Mucosa of descending colon (tissue), 3 donors: ENCODE data around the gene ZNF423. TPM values are rescaled to one million over a fixed set of nuclear protein-coding genes. Genes with fewer than 3 reads are reported as not detected.

Experiments used
- ATAC-seq: fragments of 200-7000 bp; cut with Tn5 transposase; one replicate; pipeline ENCODE4 v1.9.1; 2020; ENCODE audit warnings: mild to moderate bottlenecking, moderate library complexity
- DNase-seq, 3 donors: peaks; one replicate each; pipeline ENCODE4 v3.0.0-alpha.2; 2020
- H3K36me3 ChIP-seq: fragments of 200-600 bp; one replicate; pipeline ENCODE4 v1.8.0; 2021; ENCODE audit warnings: low read depth, mild to moderate bottlenecking
- H3K4me1 ChIP-seq: fragments of 200-600 bp; one replicate; pipeline ENCODE4 v1.8.0; 2021; ENCODE audit warnings: low read depth, mild to moderate bottlenecking
- H3K4me3 ChIP-seq: fragments of 200-600 bp; one replicate; pipeline ENCODE4 v1.8.0; 2021; ENCODE audit warnings: mild to moderate bottlenecking
- H3K9me3 ChIP-seq: fragments of 200-600 bp; one replicate; pipeline ENCODE4 v1.8.0; 2021; ENCODE audit warnings: mild to moderate bottlenecking
- intact Hi-C, 2 donors: fragments of 100-400 bp; cut with DNase I in 1 of 2; cut with micrococcal nuclease in 1 of 2; formaldehyde crosslinking; loops; one replicate each; pipeline versions ENCODE4 v1.11.0 to v1.11.1; 2022; cut with DNase I, micrococcal nuclease
- total RNA-seq, 3 donors: library from RNA; stranded (reverse); fragmentation: NEBNext Ultra II Directional in 2 of 3; extraction: Animal tissue kit (Norgen Biotek cat#: 25700) in 2 of 3; gene quantifications; one replicate each; pipeline versions ENCODE4 v1.2.1 to v1.2.4, GENCODE V29; 2021 to 2023
- TF ChIP-seq, protein P1 (sequence below): fragments of 200-600 bp; IDR thresholded peaks from one replicate; pipeline ENCODE4 v1.8.0; 2022; ENCODE audit warnings: antibody characterized with exemption, mild to moderate bottlenecking
- donor health status: DM: no; HTN: no; CAD: no; lungs with moderate emphysema.
- donor health status: DM: no; HTN: no; CAD: no.
- donor health status: DM: no; HTN: yes; CAD: no.

ZNF423 gene
- total RNA-seq, 3 donors from 2014 or later, result 6.7 to 11.6 (median 11.0) TPM

DNA sequence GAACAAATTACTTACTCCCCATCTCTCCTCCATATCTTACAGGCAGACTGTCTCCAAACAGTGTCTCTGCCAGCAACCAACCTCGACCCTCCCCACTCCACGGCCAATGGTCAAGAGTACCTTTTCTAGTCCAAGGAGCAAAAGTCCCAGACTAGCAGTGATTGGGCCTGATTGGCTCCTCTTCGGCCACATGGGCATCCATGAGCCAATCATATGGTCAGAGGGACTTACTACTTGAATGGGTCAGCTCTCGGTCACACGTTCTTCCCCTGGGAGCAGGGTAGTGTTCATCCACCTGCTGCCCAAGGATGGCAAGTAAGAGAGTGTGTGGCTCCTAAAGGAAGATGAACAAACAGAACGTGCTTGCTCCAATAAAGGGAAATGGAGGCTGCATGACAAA lies 397.7 kb downstream of the ZNF423 start:
- intact Hi-C loops, result no loop called here
- TF ChIP-seq, protein P1, sequence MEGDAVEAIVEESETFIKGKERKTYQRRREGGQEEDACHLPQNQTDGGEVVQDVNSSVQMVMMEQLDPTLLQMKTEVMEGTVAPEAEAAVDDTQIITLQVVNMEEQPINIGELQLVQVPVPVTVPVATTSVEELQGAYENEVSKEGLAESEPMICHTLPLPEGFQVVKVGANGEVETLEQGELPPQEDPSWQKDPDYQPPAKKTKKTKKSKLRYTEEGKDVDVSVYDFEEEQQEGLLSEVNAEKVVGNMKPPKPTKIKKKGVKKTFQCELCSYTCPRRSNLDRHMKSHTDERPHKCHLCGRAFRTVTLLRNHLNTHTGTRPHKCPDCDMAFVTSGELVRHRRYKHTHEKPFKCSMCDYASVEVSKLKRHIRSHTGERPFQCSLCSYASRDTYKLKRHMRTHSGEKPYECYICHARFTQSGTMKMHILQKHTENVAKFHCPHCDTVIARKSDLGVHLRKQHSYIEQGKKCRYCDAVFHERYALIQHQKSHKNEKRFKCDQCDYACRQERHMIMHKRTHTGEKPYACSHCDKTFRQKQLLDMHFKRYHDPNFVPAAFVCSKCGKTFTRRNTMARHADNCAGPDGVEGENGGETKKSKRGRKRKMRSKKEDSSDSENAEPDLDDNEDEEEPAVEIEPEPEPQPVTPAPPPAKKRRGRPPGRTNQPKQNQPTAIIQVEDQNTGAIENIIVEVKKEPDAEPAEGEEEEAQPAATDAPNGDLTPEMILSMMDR, result no peak
- DNase-seq, result no peak
- ATAC-seq, result no peak
- Histone ChIP-seq H3K4me3 (no peak overlapping the region), H3K4me1 (no peaks in the 10 kb centered on the region), H3K36me3 (no peaks in the 10 kb centered on the region), H3K9me3 (no peaks in the 10 kb centered on the region)

DNA sequence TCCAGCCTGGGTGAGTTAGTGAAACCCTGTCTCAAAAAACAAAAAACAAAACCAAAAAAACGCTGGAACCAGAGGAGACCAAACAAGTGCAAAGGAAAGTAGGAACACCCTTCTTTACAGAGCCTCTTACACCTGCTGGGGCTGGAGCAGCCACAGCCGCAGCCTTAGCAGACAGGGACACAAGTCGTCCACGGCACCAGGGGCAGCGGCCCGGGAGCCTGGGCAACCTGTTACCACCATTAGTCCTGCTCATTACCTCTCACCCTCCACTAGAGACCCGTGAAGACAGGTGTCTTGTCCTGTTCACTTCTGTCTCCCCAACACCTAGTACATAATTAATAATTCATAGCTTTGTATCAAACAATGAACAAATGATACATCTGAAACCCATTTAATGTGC lies 398.7 kb downstream of the ZNF423 start:
- Histone ChIP-seq H3K4me1 (no peaks in the 10 kb centered on the region), H3K4me3 (no peak overlapping the region), H3K36me3 (no peaks in the 10 kb centered on the region), H3K9me3 (no peaks in the 10 kb centered on the region)
- DNase-seq, result no peak
- intact Hi-C loops, result no loop called here
- TF ChIP-seq, protein P1, result no peak
- no peak for ATAC-seq

DNA sequence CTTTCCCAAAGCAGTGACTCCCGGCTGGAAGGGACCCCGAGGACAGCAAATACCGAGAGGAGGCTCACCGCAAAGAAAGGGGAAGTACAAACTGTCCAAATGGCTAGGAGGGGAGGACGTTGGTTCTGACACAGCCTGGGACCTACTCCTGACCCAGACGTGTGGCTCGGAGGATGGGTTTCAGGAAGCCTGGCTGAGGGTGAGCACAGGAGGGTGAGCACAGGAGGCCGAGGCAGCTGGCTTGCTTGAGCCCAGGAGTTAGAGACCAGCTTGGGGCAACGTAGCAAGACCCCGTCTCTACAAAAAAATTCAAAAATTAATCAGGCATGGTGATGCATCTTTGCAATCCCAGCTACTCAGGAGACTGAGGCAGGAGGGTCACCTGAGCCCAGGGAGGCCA lies 399.1 kb downstream of the ZNF423 start:
- intact Hi-C loops, result no loop called here
- no peak overlapping the region for H3K4me3 ChIP-seq
- TF ChIP-seq, protein P1, result no peak
- ATAC-seq (no peak), DNase-seq (no peak)
- H3K9me3 ChIP-seq, result no peaks in the 10 kb centered on the region
- no peaks in the 10 kb centered on the region for H3K4me1 ChIP-seq
- no peaks in the 10 kb centered on the region for H3K36me3 ChIP-seq

DNA sequence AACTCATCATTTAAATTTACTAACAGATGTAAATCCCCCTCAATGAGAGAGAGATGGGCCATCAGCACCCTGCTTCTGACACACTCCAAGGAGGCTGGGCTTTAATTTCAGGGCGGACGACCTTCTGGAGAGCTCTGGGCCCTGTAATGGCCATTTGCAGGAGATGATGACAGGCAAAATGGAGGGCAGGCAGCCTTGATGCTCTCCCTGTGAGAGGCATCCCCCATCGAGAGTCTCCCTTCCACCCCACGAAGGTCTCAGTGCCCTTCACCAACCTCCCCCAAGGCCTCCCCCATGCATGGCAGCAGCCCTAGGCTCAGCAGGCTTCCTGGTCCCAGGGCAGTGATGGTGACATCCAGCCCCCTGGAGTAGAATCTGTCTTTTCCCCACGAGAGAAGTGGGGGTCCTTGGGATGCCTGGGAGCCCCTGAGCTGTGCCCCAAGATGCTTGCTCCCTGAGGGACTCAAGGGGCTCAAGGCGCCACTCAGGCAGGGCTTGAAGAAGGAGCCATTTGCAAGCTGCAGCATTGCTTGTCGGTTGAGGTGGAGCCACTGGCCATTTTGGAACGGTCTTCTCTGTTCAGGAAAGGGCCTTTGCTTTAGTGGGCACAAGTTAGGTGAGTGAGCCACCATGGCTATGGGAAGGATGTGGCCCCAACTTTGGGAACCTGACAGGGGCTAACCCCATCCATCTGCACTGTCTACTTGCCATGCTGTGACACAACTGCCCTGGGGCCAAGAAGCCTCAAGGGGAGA lies 399.7 kb downstream of the ZNF423 start:
- Histone ChIP-seq H3K4me1 (no peaks in the 10 kb centered on the region), H3K9me3 (no peaks in the 10 kb centered on the region), H3K36me3 (no peaks in the 10 kb centered on the region), H3K4me3 (no peak overlapping the region)
- intact Hi-C loops, result no loop called here
- TF ChIP-seq, protein P1, result no peak
- DNase-seq (no peak), ATAC-seq (no peak)

DNA sequence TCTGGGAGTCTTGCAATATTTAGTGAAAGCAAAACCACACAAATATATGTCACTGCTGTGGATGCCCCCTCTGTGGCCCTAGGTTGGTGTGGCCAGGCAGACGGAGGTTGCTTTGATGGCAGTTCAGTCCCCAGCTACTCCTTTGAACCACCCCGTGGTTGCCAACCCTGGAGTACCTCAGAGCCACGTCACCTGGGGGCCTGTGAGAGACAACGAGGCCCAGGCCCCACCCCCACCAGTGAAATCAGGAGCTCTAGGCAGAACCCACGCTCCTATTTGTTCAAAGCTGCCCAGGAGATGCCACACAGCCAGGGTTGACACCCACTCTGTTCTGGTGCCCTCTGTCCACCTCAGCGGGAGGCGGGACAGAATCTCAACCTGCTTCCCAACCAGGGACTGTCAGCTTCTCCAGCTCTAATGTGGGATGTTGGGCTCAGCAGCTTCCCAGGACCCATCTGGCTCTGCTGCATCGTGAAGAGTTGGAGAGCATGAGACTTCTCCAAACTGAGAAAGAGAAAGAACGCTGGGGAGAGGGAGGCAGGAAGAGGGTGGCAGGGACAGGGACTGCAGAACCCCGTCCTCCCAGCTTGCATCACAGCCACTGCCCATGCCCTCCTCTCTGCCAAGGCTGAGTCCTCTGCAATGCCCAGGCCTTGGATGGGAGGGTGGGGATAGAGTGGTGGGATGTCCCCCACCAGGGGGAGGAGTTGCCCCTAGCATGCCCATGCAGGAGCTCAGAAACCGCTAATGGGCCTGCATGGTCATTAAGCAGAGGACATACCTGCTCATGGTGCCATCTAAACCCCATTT lies 400.5 kb downstream of the ZNF423 start:
- no peaks in the 10 kb centered on the region for H3K36me3 ChIP-seq
- DNase-seq, result no peak
- no peak for ATAC-seq
- no peaks in the 10 kb centered on the region for H3K4me1 ChIP-seq
- intact Hi-C loops, result no loop called here
- no peak overlapping the region for H3K4me3 ChIP-seq
- TF ChIP-seq, protein P1, result no peak
- no peaks in the 10 kb centered on the region for H3K9me3 ChIP-seq
